Femur (tissue), 1 donor: ENCODE data around the gene ATF2.

Source experiments
- DNase-seq: peaks from one replicate; pipeline ENCODE4 v3.0.0-alpha.2; 2017

Gene ATF2

GRCh38 chr2:175022923-175023322 is 145.1 kb downstream of the ATF2 start:
- DNase-seq = no peak
